Keratinocyte (primary cell): ENCODE results near the gene ABCC4.

ENCODE experiments used
- EZH2 ChIP-seq: IDR thresholded peaks from one replicate; pipeline ENCODE4 v1.6.1; 2012; ENCODE audit warnings: inconsistent platforms, mild to moderate bottlenecking, low read length, moderate library complexity
- TF ChIP-seq, protein P1 (sequence below), 3 experiments: IDR thresholded peaks in 1 of 3; conservative IDR thresholded peaks in 1 of 3; optimal IDR thresholded peaks in 1 of 3; 2 replicates in 2 of 3; 3 replicates in 1 of 3; pipeline versions ENCODE3 to v1.5.1; 2011; ENCODE audit warnings: low read length in 3 of 3, mild to moderate bottlenecking in 3 of 3, moderate library complexity in 2 of 3, control low read depth in 1 of 3, inconsistent platforms in 1 of 3; ENCODE audit not compliant: insufficient read depth in 2 of 3; ENCODE audit errors: extremely low read depth in 1 of 3

DNA sequence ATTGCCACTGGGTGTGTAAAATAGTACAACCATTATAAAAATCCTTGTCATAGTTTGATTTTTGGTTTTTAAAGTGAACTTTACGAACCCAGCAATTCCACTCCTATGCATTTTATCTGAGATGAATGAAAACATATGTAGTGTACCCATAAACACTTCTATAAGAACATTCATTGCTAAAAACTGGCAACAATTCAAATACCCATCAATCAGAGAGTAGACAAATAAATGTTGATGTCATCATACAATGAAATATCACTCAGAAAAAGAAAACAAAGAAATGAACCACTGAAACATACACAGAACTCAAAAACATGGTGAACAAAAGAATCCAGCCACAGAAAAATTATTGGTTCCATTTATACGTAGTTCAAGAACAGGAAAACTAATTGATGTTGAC lies 202.3 kb downstream of the ABCC4 start:
- TF ChIP-seq, protein P1, sequence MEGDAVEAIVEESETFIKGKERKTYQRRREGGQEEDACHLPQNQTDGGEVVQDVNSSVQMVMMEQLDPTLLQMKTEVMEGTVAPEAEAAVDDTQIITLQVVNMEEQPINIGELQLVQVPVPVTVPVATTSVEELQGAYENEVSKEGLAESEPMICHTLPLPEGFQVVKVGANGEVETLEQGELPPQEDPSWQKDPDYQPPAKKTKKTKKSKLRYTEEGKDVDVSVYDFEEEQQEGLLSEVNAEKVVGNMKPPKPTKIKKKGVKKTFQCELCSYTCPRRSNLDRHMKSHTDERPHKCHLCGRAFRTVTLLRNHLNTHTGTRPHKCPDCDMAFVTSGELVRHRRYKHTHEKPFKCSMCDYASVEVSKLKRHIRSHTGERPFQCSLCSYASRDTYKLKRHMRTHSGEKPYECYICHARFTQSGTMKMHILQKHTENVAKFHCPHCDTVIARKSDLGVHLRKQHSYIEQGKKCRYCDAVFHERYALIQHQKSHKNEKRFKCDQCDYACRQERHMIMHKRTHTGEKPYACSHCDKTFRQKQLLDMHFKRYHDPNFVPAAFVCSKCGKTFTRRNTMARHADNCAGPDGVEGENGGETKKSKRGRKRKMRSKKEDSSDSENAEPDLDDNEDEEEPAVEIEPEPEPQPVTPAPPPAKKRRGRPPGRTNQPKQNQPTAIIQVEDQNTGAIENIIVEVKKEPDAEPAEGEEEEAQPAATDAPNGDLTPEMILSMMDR (optimal IDR thresholded peaks at IDR 0.05 in 1 of 3, IDR thresholded peaks at IDR 0.05 in 1 of 3, conservative IDR thresholded peaks at IDR 0.05 in 1 of 3; ENCODE audit: extremely low read depth in 1 of 3, insufficient read depth in 2 of 3, low read length in 3 of 3), result no peak
- TF ChIP-seq EZH2, result no peak
